ENCODE data around the gene SESTD1.
"Not testable (repeated sequence)": the region's sequence is repeated elsewhere in the genome, so short reads cannot be mapped to it uniquely, and the experiment has no call there.

The SESTD1 gene

GRCh38 chr2:179106676-179107428, 157.8 kb downstream of the SESTD1 start:
- peak; percentile 79 for DNase-seq (ENCODE audit: low read depth)

DNA sequence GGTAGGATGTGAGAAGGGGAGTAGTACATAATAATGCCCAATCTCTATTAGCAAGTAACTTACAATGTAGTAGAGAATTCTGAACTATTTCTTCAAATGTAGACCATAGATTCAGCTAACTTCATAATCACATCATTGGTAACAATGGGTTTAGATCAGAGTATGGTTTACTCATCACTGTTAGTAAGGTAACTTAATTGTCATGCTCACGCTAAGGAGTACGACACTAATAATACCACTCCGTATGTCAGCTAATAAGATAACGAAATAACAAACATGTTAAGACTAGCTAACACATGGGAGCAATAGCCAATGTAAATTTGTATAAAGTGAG, 158.3 kb downstream of the SESTD1 start:
- DNase-seq (ENCODE audit: low read depth), result no peak

GRCh38 chr2:179104736-179105135, 159.9 kb downstream of the SESTD1 start:
- DNase-seq (ENCODE audit: low read depth), result no peak

DNA sequence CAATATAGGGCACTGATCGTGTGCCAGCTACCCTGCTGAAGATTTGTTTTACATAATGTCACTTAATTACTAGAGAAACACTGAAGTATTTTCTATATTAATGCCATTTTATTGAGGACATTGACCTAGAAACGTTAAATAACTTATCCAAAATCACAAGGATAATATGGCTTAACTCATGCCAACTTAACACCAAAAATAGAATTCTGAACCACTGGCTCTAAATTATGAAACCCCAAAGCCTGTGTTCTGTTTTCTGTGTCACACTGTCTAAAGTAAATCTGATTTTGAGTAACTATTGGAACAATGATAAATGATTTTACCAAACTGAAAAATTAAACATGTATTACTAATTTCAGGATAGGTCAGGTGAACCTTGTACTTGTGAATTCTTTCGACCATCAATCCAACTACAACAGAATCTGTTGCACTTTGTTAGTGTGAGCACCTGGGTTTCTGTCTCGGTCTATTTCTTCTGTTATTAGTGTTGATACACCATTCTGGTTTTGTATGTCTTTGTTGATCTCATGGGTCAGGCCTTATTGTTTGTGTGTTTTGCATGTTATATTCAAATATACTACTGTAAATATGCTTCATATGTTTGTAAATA, 166.4 kb downstream of the SESTD1 start:
- DNase-seq (ENCODE audit: low read depth), result no peak

DNA sequence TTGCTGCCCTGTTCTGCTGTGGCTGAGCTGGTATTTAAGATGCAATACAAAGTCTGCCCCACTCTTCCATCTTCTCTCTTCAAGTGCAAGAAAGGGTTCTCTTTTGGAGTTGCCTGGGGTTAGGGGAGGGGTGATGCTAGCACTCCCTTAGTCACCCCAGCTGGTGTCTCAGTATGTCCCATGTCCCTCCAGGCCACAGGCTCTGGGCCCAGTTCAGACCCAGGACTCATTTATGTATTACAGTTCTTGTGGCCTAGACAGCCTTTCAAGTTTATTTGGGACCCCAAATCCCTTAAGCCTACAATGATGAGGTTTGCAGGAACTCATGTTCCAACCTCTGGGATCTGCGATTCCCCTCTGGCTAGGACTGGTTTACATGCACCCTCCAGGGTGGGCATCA, 167.5 kb downstream of the SESTD1 start:
- no peak for DNase-seq (ENCODE audit: low read depth)

DNA sequence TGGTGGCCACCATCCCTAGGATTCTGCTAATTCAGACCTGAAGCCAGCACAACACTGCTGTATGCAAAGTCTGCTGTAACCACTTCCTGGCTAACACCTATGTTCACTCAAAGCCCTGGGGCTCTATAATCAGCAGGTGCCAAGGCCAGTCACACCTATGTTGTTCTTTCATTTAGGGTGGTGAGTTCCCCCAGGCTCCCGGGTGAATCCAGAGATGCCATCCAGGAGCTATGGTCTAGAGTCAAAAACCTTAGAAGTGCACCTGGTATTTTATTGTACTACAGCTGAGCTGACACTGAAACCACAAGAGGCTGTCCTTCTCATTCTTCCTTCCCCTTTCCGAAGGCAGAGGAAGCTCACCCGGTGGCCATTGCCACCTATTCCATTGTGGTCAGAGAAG, 168.5 kb downstream of the SESTD1 start:
- no peak for DNase-seq (ENCODE audit: low read depth)

DNA sequence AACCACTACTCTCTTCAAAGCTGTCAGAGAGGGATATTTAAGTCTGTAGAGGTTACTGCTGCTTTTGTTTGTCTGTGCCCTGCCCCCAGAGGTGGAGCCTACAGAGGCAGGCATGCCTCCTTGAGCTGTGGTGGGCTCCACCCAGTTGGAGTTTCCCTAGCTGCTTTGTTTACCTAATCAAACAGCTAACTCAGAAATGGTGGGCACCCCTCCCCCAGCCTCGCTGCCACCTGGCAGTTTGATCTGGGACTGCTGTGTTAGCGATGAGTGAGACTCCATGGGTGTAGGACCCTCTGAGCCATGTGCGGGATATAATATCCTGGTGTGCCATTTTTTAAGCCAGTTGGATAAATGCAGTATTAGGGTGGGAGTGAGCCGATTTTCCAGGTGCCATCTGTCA, 171.7 kb downstream of the SESTD1 start:
- not testable (repeated sequence) for DNase-seq (ENCODE audit: low read depth)

DNA sequence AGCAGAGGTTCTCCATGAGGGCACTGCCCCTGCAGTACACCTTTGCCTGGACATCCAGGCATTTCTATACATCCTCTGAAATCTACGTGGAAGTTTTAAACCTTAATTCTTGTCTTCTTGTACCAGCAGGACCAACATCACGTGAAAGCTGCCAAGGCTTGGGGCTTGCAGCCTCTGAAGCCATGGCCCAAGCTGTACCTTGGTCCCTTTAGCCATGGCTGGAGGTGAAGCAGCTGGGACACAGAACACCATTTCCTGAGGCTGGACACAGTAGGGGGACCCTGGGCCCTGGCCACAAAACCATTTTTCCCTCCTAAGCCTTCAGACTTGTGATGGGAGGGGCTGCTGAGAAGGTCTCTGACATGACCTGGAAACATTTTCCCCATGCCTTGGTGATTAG, 181.9 kb downstream of the SESTD1 start:
- DNase-seq (ENCODE audit: low read depth), result no peak

DNA sequence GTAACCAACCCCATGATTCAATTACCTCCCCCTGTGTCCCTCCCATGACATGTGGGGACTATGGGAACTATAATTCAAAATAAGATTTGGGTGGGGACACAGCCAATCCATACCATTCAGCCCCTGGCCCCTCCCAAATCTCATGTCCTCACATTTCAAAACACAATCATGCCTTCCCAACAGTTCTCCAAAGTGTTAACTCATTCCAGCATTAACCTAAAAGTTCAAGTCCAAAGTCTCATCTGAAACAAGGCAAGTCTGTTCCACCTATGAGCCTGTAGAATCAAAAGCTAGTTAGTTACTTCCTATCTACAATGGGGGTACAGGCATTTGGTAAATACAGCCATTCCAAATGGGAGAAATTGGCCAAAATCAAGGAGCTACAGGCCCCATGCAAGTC, 182.7 kb downstream of the SESTD1 start:
- DNase-seq (ENCODE audit: low read depth), result no peak

GRCh38 chr2:179072527-179072926, 192.1 kb downstream of the SESTD1 start:
- no peak for DNase-seq (ENCODE audit: low read depth)

DNA sequence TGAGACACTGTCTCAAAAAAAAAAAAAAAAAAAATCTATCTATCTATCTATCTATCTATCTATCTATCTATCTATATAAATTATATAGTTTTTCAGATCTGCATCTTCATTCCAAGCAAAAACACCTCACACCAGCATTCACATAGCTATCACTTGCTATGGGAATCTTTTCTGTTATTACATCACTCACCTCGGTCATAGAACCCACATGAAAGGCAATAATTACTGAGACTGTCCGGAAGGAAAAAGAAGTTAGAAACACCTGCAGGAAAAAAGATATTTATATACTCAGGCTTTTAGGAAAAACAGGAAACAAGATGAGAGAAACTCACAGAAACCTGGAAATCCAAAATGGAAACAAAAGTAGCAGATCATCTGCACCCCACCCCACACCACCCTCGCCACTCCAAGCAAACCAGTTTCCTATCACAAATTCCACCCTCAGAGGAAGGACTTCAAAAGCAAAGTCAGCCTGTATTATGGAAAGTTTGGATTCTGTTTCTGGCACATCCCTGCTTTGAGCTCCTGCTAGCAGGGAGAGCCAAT, 192.7 kb downstream of the SESTD1 start:
- no peak for DNase-seq (ENCODE audit: low read depth)

DNA sequence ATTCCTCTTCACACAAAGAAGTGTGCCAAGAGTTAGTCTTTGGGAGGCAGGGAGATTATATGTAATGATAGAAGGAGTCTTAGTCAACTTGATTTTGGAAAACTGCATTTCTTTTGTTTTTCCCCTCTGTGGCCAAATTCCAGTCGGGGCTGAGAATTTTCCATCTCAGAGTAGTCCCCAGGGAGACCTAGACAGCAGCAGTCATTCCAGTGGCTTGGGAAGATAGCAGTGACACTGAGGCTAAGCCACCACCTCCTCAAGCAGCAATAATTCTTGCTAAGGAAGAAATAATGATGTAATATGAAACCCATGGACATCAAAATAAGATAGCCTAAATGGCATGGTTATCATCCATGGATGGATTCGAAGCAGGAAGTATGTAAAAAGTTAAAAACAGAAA, 193.7 kb downstream of the SESTD1 start:
- no peak for DNase-seq (ENCODE audit: low read depth)

DNA sequence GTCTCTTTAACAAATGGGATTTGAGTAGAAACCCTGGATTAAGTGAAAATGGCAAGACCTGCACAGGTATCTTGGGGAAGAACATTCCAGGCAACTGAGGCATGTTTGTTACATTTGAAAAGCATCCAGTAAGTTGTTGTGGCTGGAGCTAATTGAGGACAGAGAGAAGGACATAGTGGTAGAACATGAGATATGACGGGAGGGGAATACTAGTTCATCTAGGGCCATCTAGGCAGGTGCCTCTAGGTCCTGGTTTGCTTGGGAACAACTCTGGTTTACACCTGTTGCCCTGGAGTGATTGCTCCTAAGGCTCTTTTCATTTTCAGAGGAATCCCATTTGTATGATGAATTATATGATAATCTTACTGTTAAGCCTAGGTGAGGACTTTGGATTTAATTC, 194.9 kb downstream of the SESTD1 start:
- no peak for DNase-seq (ENCODE audit: low read depth)

DNA sequence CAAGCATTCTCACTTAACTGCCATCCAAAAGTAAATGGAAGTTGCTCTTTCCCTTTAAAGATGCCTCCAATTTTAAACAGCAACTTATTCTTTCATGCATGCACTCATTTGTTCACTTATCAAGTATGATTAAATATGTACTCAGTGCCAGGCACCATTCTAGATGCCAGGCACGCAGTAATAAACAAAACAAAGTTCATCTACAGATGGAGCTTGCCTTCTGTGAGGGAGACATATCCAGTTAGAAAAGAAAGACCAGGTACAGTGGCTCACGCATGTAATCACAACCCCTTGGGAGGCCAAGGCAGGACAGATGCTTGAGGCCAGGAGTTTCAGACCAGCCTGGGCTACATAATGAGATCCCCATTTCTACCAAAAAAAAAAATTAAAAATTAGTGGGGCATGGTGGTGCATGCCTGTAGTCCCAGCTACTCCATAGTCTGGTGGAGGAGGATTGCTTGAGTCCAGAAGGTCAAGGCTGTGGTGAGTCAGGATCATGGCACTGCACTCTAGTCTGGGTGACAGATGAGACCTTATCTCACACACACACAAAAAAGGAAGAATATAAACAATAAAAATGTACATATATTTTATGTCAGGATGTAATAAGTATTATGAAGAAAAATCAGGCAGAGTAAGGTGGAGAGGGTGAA, 195.5 kb downstream of the SESTD1 start:
- no peak for DNase-seq (ENCODE audit: low read depth)

GRCh38 chr2:179059026-179059700, 205.5 kb downstream of the SESTD1 start:
- no peak for DNase-seq (ENCODE audit: low read depth)

- no peak for DNase-seq (ENCODE audit: low read depth)
These were observed 206.9 kb downstream of the SESTD1 start for GRCh38 chr2:179057737-179058136.

DNA sequence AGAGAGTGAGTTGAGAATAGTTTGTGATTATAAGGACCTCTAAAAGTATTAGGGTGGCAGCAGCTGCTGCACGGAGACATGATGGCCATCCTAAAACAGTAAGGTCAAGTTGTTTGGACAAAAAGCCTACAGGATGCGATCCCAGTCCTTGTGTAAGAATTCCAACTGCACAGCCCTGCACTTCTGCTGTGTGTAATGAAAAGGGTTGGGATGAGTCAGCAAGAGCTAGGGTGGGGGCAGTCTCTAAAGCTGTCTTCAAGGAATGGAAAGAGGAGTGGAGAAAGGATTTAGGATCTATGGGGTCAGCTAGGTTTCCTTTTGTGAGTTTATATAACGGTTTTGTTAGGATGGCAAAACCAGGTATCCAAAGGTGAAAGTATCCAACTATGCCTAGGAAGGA, 211.1 kb downstream of the SESTD1 start:
- DNase-seq (ENCODE audit: low read depth), result not testable (repeated sequence)

Measured in GM04503 (cell line).